Measurements from ENCODE around the gene HK1.

The HK1 gene

DNA sequence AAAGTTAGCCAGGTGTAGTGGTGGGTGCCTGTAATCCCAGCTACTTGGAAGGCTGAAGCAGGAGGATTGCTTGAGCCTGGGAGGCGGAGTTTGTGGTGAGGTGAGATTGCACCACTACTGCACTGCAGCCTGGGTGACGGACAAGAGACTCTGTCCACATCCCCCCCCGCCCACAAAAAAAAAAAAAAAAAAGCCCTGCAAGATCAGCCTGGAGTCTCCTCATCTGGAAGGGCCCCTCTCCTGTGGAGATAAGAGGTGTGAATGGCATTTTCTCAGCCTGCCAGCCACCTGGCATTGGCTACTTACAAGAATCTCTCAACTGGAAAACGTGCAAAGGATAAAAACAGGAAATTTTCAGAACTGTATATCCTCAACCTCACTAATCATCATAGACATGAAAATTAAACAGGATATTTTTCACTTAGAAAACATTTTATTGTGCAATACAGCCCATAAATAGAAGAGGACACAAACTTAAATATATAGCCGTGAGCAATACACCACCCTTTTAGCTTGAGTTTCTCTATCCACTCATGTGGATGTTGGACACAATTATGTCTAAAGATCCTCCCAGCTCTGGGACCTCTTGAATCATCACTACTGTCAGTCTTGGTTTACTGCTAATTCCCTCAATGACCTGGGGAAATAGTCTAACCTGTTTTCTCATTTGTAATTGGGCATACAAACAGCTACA, 161.7 kb downstream of the HK1 start:
- no peak overlapping the region for H3K27ac ChIP-seq (ENCODE audit: low read length)
- no peak overlapping the region for H3K9ac ChIP-seq (ENCODE audit: low read depth, low read length)
- H3K36me3 ChIP-seq (ENCODE audit: insufficient read depth, low read length): no peaks in the 10 kb centered on the region
- no peak overlapping the region for H3K4me3 ChIP-seq (ENCODE audit: low read depth in 1 of 2, low read length in 2 of 2)
- H2AFZ ChIP-seq (ENCODE audit: low read depth, low read length): no peak overlapping the region
- ATAC-seq (ENCODE audit: insufficient read depth, low read depth): no peak
- H3K4me1 ChIP-seq (ENCODE audit: insufficient read depth, low read length): no peaks in the 10 kb centered on the region
- H3K9me3 ChIP-seq (ENCODE audit: insufficient read depth, low read length, severe bottlenecking): no peaks in the 10 kb centered on the region
- peaks cover 3% of the 10 kb centered on the region for H3K27me3 ChIP-seq (ENCODE audit: insufficient read depth, low read length, poor library complexity)
- no peaks in the 10 kb centered on the region for H4K20me1 ChIP-seq (ENCODE audit: insufficient read depth, low read length)
- no peak for DNase-seq
- no peaks in the 10 kb centered on the region for H3K79me2 ChIP-seq (ENCODE audit: insufficient read depth, low read length)
- TF ChIP-seq, protein P1, sequence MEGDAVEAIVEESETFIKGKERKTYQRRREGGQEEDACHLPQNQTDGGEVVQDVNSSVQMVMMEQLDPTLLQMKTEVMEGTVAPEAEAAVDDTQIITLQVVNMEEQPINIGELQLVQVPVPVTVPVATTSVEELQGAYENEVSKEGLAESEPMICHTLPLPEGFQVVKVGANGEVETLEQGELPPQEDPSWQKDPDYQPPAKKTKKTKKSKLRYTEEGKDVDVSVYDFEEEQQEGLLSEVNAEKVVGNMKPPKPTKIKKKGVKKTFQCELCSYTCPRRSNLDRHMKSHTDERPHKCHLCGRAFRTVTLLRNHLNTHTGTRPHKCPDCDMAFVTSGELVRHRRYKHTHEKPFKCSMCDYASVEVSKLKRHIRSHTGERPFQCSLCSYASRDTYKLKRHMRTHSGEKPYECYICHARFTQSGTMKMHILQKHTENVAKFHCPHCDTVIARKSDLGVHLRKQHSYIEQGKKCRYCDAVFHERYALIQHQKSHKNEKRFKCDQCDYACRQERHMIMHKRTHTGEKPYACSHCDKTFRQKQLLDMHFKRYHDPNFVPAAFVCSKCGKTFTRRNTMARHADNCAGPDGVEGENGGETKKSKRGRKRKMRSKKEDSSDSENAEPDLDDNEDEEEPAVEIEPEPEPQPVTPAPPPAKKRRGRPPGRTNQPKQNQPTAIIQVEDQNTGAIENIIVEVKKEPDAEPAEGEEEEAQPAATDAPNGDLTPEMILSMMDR (IDR thresholded peaks at IDR 0.05; ENCODE audit: borderline replicate concordance, extremely low read depth, low read length, poor library complexity, severe bottlenecking): no peak
- no peak for TF ChIP-seq EZH2 (IDR thresholded peaks at IDR 0.05; ENCODE audit: borderline replicate concordance, low read depth, low read length, severe bottlenecking)
- no peak overlapping the region for H3K4me2 ChIP-seq (ENCODE audit: insufficient read depth, low read length)

DNA sequence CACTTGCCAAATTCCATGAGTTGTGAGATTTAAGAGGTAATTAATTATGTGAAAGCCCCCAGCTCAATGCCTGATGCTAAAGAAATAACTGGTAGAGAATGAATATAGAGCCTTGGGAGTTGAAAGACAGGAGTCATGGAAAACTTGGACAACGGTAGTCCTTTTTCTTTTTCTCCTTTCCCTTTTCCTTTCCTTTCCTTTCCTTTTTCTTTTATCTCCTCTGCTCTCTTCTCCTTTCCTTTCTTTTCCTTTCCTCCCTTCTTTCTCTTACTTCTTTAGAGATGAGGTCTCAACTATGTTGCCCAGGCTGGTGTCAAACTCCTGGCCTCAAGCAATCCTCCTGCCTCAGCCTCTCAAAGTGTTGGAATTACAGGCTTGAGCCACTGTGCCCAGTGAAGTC, 165.1 kb downstream of the HK1 start:
- no peak overlapping the region for H2AFZ ChIP-seq (ENCODE audit: low read depth, low read length)
- H3K27me3 ChIP-seq (ENCODE audit: insufficient read depth, low read length, poor library complexity): peaks cover 6% of the 10 kb centered on the region
- H3K4me2 ChIP-seq (ENCODE audit: insufficient read depth, low read length): no peak overlapping the region
- H3K4me1 ChIP-seq (ENCODE audit: insufficient read depth, low read length): no peaks in the 10 kb centered on the region
- no peak for DNase-seq
- H3K79me2 ChIP-seq (ENCODE audit: insufficient read depth, low read length): no peaks in the 10 kb centered on the region
- no peaks in the 10 kb centered on the region for H4K20me1 ChIP-seq (ENCODE audit: insufficient read depth, low read length)
- TF ChIP-seq EZH2 (IDR thresholded peaks at IDR 0.05; ENCODE audit: borderline replicate concordance, low read depth, low read length, severe bottlenecking): no peak
- TF ChIP-seq, protein P1 (IDR thresholded peaks at IDR 0.05; ENCODE audit: borderline replicate concordance, extremely low read depth, low read length, poor library complexity, severe bottlenecking): no peak
- H3K36me3 ChIP-seq (ENCODE audit: insufficient read depth, low read length): no peaks in the 10 kb centered on the region
- ATAC-seq (ENCODE audit: insufficient read depth, low read depth): no peak
- H3K9ac ChIP-seq (ENCODE audit: low read depth, low read length): no peak overlapping the region
- H3K4me3 ChIP-seq (ENCODE audit: low read depth in 1 of 2, low read length in 2 of 2): no peak overlapping the region
- H3K9me3 ChIP-seq (ENCODE audit: insufficient read depth, low read length, severe bottlenecking): no peaks in the 10 kb centered on the region
- H3K27ac ChIP-seq (ENCODE audit: low read length): no peak overlapping the region

DNA sequence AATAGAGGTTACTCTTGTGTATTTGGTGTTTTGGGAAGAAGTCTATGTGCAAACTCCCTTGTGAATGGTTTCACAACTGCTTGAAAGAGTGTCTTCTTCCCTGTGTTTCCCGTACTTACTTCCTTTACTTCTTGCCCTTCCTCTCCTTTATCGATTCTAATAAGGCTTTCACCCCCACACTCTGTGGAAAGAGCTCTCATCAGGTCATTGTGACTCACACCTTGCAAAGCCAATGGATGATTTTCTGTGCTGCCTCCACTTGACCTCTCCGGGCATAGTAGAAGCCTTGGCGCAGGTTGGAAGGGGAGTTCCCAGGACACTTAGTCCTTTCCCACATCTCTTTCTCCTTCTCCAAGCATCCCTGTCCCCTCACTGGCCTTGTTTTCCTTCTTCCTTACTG, 166.7 kb downstream of the HK1 start:
- TF ChIP-seq, protein P1 (IDR thresholded peaks at IDR 0.05; ENCODE audit: borderline replicate concordance, extremely low read depth, low read length, poor library complexity, severe bottlenecking): no peak
- TF ChIP-seq EZH2 (IDR thresholded peaks at IDR 0.05; ENCODE audit: borderline replicate concordance, low read depth, low read length, severe bottlenecking): no peak
- Histone ChIP-seq H3K79me2 (ENCODE audit: insufficient read depth, low read length) (no peaks in the 10 kb centered on the region), H3K9me3 (ENCODE audit: insufficient read depth, low read length, severe bottlenecking) (no peaks in the 10 kb centered on the region), H4K20me1 (ENCODE audit: insufficient read depth, low read length) (no peaks in the 10 kb centered on the region), H3K27ac (ENCODE audit: low read length) (no peak overlapping the region), H2AFZ (ENCODE audit: low read depth, low read length) (no peak overlapping the region), H3K4me1 (ENCODE audit: insufficient read depth, low read length) (no peaks in the 10 kb centered on the region), H3K36me3 (ENCODE audit: insufficient read depth, low read length) (no peaks in the 10 kb centered on the region), H3K9ac (ENCODE audit: low read depth, low read length) (no peak overlapping the region), H3K4me2 (ENCODE audit: insufficient read depth, low read length) (no peak overlapping the region), H3K27me3 (ENCODE audit: insufficient read depth, low read length, poor library complexity) (peaks cover 5% of the 10 kb centered on the region), H3K4me3 (ENCODE audit: low read depth in 1 of 2, low read length in 2 of 2) (no peak overlapping the region)
- DNase-seq (no peak), ATAC-seq (ENCODE audit: insufficient read depth, low read depth) (no peak)
